ENCODE results near the gene PAN2. TPM values are rescaled to one million over a fixed set of nuclear protein-coding genes. Genes with fewer than 3 reads are reported as not detected.

PAN2 gene
- total RNA-seq, result 10 to 100 TPM; 16.3 to 36.1 TPM

DNA sequence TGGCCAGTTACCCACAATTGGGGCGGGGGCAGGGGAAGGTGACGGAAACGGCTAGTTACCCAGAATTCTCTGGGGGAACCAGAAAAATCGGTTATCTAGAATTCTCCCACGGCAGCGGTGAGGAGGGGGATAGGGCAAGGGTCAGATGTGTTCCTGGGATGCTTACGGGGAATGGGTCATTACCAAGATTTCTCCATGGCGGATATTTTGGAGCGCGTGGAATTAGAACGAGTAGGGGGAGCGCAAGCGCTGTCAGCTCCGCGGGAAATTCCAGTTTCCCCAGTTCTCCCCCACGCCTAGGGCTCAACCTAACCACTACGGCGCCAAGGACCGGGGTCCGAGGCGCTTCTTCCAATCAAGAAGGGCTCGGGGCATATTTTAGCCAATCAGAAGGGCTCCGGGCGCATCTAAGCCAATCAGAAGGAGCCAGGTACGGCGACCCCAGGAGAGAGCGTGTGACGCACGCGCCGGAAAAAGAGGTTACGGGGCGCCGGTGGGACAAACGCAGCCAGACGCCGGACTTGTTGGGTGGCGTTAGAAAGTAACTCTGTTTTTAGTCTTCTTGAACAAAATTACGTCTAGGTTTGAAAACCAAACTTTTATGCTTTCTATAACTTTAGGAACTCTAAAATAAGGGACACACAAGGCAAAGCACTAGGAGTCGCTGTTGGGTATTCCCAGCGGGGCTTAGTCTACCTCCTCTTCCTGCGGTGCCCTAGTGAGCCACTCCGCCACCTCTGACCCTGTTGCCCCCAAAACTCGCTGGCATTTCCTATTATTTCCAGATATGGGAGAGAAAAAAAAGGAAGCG lies at the start of gene PAN2:
Gene PAN2 (minus strand): TSS at position 322 of the 811 bp plus-strand sequence. CDS start 906 bp downstream, outside the sequence.

GRCh38 chr12:56362130-56363059 lies 28.6 kb upstream of the PAN2 start, which contains the start of gene APOF:
Gene APOF (minus strand): TSS chr12:56362857. CDS start chr12:56362745, 112 bp downstream.

GRCh38 chr12:56359851-56360767 lies 26.3 kb upstream of the PAN2 start, which contains the start of gene STAT2:
Gene STAT2 (minus strand): TSS chr12:56360107. CDS start chr12:56356571, 3,536 bp downstream.

DNA sequence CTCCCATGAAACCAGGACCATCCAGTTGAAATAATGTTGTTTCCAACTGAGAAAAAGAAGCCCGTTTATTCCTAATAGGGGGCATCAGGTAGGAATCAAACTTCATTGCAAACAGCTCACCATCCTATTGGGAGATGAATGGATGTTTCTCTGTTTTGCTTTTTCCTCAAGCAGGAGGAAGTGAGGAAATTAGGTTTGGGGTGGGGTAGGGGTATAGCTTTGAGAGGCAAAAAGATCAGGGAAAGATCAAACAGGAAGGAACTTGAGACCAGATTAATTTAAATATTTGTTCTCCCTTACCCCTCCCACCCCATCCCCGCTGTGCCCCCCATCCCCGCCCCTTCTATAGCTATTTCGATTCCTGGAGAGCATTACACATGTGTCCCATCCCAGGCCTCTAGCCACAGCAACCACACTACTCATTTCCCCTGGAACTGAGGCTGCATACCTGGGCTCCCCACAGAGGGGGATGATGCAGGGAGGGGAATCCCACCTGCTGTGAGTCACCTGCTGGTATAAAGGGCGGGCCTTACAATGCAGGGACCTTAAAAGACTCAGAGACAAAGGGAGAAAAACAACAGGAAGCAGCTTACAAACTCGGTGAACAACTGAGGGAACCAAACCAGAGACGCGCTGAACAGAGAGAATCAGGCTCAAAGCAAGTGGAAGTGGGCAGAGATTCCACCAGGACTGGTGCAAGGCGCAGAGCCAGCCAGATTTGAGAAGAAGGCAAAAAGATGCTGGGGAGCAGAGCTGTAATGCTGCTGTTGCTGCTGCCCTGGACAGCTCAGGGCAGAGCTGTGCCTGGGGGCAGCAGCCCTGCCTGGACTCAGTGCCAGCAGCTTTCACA lies 4.7 kb upstream of the PAN2 start, which contains the start of gene IL23A:
Gene IL23A (plus strand): TSS at position 577 of the 850 bp plus-strand sequence. CDS start 161 bp downstream, at position 738.

GRCh38 chr12:56315622-56316473 lies 18.0 kb downstream of the PAN2 start, which contains the start of gene CNPY2:
Gene CNPY2 (minus strand): TSS chr12:56315988. CDS start chr12:56315217, 771 bp downstream.

DNA sequence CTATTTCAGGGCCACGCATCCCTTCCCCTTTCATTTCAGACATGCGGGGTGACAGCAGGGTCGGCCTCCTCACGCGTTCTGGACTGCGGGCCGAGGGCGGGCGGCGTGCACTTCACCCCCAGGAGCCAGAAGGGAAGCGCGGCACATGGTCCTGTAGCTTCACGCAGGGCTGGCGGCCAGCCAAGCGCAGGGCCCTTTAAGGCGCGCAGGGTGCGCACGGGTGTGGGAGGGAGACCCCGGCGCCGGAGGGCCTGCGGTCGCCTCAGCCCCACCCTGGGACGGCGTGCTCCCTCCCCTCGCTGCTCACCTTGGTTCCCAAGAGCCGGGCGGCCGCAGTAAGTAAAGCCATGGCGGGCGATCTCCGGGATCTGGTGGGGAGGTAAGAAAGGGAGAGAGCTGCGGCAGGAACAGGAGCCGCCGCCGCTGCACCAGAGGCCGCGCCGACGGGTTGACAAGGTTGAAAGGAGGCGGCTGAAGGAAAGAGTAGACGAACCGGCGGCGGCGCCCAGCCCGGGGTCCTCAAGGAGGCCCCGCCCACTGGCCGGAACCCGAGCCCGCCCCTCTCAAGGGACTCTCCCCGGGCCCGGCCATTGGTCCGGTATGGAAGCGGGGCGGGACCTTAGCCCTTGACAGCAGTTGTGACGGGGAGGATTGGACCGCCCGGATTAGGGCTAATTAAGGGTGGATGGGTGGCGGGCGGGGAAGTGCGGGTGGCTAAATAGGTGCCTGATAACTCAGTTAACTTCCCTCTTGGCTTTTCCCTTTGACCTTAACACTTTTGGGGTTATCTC lies 33.8 kb downstream of the PAN2 start, which contains the start of gene CS:
Gene CS (minus strand): TSS at position 478 of the 791 bp plus-strand sequence. CDS start 129 bp downstream, at position 349.

GRCh38 chr12:56266693-56267442 lies 66.9 kb downstream of the PAN2 start, which contains the start of gene COQ10A:
Gene COQ10A (plus strand): TSS chr12:56266942. CDS start chr12:56267119, 177 bp downstream.

Small RNAs within 50 kb of the gene (small RNA-seq; reads per million reads assigned to genes)
- 0 to 0.04 reads per million in 2 donors for gene RNU7-40P

Other genes starting within 250 kb of the PAN2 start
- 100 to 1,000 TPM; 158 to 353 TPM for gene PA2G4, start 229.4 kb downstream of the PAN2 start, total RNA-seq
- gene RPL41, start 217.4 kb downstream of the PAN2 start, total RNA-seq, result 1,000 to 10,000 TPM; 1,450 to 2,567 TPM
- 1 to 10 TPM; 4.3 to 8.9 TPM for gene ZC3H10, start 215.7 kb downstream of the PAN2 start, total RNA-seq
- gene ESYT1, start 205.7 kb downstream of the PAN2 start, total RNA-seq, result 100 to 1,000 TPM; 154 to 178 TPM
- 10 to 100 TPM; 35.1 to 37.0 TPM for gene MYL6B, start 181.4 kb downstream of the PAN2 start, total RNA-seq
- gene MYL6, start 175.6 kb downstream of the PAN2 start, total RNA-seq, result 100 to 1,000 TPM; 911 to 968 TPM
- 10 to 100 TPM; 32.3 to 34.1 TPM for gene SMARCC2, start 144.5 kb downstream of the PAN2 start, total RNA-seq
- gene RNF41, start 112.1 kb downstream of the PAN2 start, total RNA-seq, result 10 to 100 TPM; 54.7 to 72.6 TPM
- gene NABP2, start 109.7 kb downstream of the PAN2 start, total RNA-seq, result 10 to 100 TPM; 30.6 to 52.9 TPM
- not detected for gene SLC39A5, start 103.9 kb downstream of the PAN2 start, total RNA-seq
- 10 to 100 TPM; 29.3 to 37.3 TPM for gene ANKRD52, start 75.6 kb downstream of the PAN2 start, total RNA-seq
- gene COQ10A, start 67.1 kb downstream of the PAN2 start, total RNA-seq, result 1 to 10 TPM; 6.0 to 9.3 TPM
- gene CS, start 33.7 kb downstream of the PAN2 start, total RNA-seq, result 100 to 1,000 TPM; 141 to 198 TPM
- gene CNPY2, start 18.0 kb downstream of the PAN2 start, total RNA-seq, result 100 to 1,000 TPM; 172 to 220 TPM
- under 1 TPM in 1 of 2 donors, not detected in 1; 0.33 TPM for gene IL23A, start 4.9 kb upstream of the PAN2 start, total RNA-seq
- gene STAT2, start 26.1 kb upstream of the PAN2 start, total RNA-seq, result 100 to 1,000 TPM; 712 to 885 TPM
- gene APOF, start 28.9 kb upstream of the PAN2 start, total RNA-seq, result not detected
- 10 to 100 TPM in 1 of 2 donors, 1 to 10 TPM in 1; 8.9 to 16.7 TPM for gene TIMELESS, start 115.4 kb upstream of the PAN2 start, total RNA-seq
- not detected for gene MIP, start 120.7 kb upstream of the PAN2 start, total RNA-seq
- gene SPRYD4, start 134.6 kb upstream of the PAN2 start, total RNA-seq, result 1 to 10 TPM; 2.4 to 3.0 TPM
- not detected for gene GLS2, start 154.2 kb upstream of the PAN2 start, total RNA-seq
- gene RBMS2, start 187.8 kb upstream of the PAN2 start, total RNA-seq, result 1 to 10 TPM; 8.3 to 9.0 TPM

Measured in melanocyte of skin (primary cell).